ENCODE data around the gene PRKX.
"Not testable (repeated sequence)": the region's sequence is repeated elsewhere in the genome, so short reads cannot be mapped to it uniquely, and the experiment has no call there.

Gene PRKX

DNA sequence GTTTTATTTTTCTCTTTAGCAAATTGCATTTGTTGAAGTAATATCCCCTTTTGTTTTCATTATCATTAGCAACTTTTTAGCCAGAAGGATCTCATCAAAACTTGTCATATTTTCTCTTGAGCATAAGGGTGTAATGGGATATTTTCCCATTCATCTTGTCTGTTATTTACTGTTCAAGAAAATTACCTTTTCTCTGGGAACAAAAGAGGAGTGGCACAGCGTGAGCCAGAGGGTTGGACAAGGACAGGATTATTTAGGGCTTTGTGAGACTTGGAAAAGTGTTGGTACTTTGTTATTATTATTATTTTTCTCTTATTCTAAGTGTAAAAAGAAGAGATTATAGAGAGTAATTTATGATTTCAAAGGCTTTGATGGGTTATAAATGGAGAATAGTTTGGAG is 135.9 kb downstream of the PRKX start:
- no peak for DNase-seq (ENCODE audit: low spot score)

DNA sequence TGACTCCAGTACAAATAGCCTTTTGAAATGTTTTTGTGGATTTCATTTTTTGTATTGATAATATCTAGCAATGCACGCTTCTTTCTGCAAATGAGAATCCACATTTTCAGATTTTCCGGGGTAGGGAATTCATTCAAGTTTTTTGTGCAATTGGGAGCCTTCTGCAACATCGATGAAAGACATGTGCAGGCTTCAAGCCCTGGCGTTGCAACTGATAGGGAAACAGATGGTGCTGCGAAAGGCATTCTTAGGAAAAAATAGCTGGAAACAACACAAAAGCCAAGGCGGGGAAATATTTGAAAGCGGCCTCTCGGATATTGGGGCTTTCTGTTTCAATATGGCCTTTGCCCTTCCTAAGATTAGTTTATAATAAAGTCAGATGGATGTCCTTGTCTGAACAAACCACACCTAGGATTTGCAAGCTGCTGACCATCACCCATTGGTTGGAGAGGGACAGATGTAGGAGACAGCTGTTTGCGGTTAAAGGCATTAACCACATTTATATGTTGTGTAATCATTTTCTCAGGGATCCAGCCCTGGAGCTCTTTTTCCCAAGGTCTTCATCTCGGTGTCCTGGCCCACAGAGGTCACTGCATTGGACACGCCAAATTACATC is 136.5 kb downstream of the PRKX start:
- DNase-seq (ENCODE audit: low spot score) = no peak

DNA sequence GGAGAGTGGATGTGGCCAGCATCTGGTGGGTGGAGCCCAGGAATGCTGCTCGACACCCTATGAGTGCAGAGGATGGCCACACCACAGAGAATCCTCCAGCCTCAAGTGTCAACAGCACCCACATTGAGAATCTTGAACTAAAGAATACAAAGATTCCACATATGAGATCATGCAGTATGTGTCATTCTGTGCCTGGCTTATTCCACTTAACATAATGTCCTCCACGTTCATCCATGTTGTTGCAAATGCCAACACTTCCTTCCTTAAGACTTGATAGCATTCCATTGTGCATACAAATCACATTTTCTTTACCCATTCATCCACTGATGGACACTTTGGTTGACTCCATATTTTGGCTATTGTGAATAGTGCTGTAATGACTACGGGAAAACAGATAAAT is 145.8 kb downstream of the PRKX start:
- DNase-seq (ENCODE audit: low spot score) = peak; percentile 16

DNA sequence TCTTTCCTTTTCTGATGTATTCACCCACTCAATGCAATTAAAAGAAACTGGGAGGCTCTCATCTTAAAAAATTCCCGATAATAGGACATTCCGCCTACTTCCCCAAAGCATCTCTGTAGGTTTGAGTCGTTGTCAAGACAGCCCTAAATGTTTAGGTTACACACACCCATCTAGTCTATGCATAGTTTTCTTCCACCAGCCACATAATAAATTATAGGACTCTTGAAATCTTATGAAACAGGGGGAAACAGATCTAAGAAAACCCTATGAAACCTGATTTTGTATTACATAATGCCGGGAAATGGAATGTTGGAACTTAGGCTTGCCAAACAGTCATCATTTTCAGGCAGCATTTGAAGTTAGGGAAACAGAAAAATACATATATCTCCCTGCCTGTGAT is 150.0 kb downstream of the PRKX start:
- no peak for DNase-seq (ENCODE audit: low spot score)

DNA sequence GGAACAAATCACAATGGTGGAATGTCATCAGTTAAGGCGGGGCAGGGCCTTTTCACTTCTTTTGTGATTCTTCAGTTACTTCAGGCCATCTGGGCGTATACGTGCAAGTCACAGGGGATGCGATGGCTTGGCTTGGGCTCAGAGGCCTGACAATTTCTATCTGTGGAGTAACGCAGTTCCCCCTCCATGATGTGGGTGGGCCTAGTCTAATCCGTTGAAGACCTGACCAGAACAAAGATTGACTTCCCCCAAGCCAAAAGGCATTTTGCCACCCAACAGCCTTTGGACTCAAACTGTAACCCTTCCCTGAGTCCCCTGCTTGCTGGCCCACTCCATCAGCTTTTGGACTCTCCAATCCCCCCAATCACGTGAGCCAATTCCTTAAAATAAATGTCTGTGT is 153.4 kb downstream of the PRKX start:
- not testable (repeated sequence) for DNase-seq (ENCODE audit: low spot score)
